Measurements from ENCODE around the gene FAM186B.
A peak's percentile ranks its signal among the peaks of the same experiment; 100 is the strongest.

FAM186B gene

GRCh38 chr12:49609059-49609874, 3.8 kb upstream of the FAM186B start:
- DNase-seq (ENCODE audit: low read depth), result no peak

GRCh38 chr12:49604856-49605255, 583 bp downstream of the FAM186B start:
- DNase-seq (ENCODE audit: low read depth), result no peak

- no peak for DNase-seq (ENCODE audit: low read depth)
These were observed 1.7 kb downstream of the FAM186B start for GRCh38 chr12:49603721-49604120.

GRCh38 chr12:49599961-49600360, 5.5 kb downstream of the FAM186B start:
- no peak for DNase-seq (ENCODE audit: low read depth)

- DNase-seq (ENCODE audit: low read depth), result no peak
These were observed 6.9 kb downstream of the FAM186B start for GRCh38 chr12:49598527-49598926.

- no peak for DNase-seq (ENCODE audit: low read depth)
These were observed 16.5 kb downstream of the FAM186B start for GRCh38 chr12:49588721-49589516.

- DNase-seq (ENCODE audit: low read depth), result no peak
These were observed 17.2 kb downstream of the FAM186B start for GRCh38 chr12:49588281-49588680.

GRCh38 chr12:49587174-49587908, 18.1 kb downstream of the FAM186B start:
- no peak for DNase-seq (ENCODE audit: low read depth)

GRCh38 chr12:49585477-49586459, 19.7 kb downstream of the FAM186B start:
- DNase-seq (ENCODE audit: low read depth), result no peak

- no peak for DNase-seq (ENCODE audit: low read depth)
These were observed 20.8 kb downstream of the FAM186B start for GRCh38 chr12:49584591-49584990.

GRCh38 chr12:49583366-49584094, 21.9 kb downstream of the FAM186B start:
- no peak for DNase-seq (ENCODE audit: low read depth)

GRCh38 chr12:49582850-49583249, 22.6 kb downstream of the FAM186B start:
- DNase-seq (ENCODE audit: low read depth), result no peak

- no peak for DNase-seq (ENCODE audit: low read depth)
These were observed 23.2 kb downstream of the FAM186B start for GRCh38 chr12:49582201-49582600.

GRCh38 chr12:49580572-49581535, 24.6 kb downstream of the FAM186B start:
- DNase-seq (ENCODE audit: low read depth), result peak; percentile 35

- DNase-seq (ENCODE audit: low read depth), result no peak
These were observed 26.8 kb downstream of the FAM186B start for GRCh38 chr12:49578471-49579112.

GRCh38 chr12:49577589-49578315, 27.7 kb downstream of the FAM186B start:
- no peak for DNase-seq (ENCODE audit: low read depth)

GRCh38 chr12:49568442-49569162, 36.8 kb downstream of the FAM186B start:
- no peak for DNase-seq (ENCODE audit: low read depth)
